ENCODE results near the gene PRDM7. TPM values are rescaled to one million over a fixed set of nuclear protein-coding genes. Genes with fewer than 3 reads are reported as not detected.
A peak's percentile ranks its signal among the peaks of the same experiment; 100 is the strongest.

PRDM7 gene
- total RNA-seq, 1 experiment from 2014 or later = not detected

DNA sequence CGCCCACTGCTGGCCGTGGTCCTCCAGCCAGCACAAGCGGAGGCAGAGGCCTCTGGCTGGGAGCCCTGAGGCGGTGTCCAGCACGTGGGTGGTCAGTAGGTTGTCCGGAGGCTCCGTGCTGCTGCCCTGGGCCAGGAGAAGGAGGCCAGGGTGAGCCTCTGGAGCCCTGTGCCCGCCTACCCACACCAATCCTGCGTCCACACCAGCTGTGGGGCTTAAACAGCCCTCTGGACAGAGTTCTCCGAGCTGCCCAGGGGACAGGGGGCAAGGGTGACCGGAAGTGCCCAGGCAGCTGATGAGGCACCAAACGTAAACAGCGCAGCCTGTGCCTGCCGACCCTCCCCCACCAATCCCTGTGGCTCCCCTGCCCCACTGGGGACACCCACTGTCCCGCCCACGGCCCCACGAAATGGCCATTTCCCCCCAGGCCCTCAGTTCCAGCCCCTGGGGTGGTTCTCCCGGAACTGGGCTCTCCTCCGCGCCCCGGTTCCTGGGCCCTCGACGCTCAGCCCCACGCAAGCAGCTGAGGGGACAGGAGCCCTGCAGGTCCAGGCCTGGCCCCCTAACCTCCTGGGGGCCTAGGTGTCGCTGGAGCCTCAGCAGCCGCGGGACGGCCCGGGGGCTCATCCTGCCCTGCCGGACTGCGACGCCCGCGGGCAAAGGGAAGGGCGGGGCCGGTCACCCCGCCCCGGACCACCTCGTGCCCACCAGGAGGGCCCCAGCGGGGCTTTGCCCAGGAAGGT is 30.0 kb downstream of the PRDM7 start:
- Mint-ChIP-seq H3K27me3 (ENCODE audit: insufficient read depth, unreplicated experiment) (no peaks in the 10 kb centered on the region), H3K4me1 (ENCODE audit: insufficient read depth, unreplicated experiment) (peaks cover 11% of the 10 kb centered on the region), H3K36me3 (ENCODE audit: insufficient read depth, unreplicated experiment) (peaks cover 16% of the 10 kb centered on the region), H3K4me3 (ENCODE audit: unreplicated experiment) (no peak overlapping the region), H3K9me3 (ENCODE audit: unreplicated experiment) (no peaks in the 10 kb centered on the region), H3K27ac (ENCODE audit: low read depth, unreplicated experiment) (no peak overlapping the region)
- ChIA-PET POLR2A (no interaction called here), CTCF (no interaction called here)
- BruUV-seq (replicated peaks) = no TSS peak
- TF ChIP-seq, protein P1, sequence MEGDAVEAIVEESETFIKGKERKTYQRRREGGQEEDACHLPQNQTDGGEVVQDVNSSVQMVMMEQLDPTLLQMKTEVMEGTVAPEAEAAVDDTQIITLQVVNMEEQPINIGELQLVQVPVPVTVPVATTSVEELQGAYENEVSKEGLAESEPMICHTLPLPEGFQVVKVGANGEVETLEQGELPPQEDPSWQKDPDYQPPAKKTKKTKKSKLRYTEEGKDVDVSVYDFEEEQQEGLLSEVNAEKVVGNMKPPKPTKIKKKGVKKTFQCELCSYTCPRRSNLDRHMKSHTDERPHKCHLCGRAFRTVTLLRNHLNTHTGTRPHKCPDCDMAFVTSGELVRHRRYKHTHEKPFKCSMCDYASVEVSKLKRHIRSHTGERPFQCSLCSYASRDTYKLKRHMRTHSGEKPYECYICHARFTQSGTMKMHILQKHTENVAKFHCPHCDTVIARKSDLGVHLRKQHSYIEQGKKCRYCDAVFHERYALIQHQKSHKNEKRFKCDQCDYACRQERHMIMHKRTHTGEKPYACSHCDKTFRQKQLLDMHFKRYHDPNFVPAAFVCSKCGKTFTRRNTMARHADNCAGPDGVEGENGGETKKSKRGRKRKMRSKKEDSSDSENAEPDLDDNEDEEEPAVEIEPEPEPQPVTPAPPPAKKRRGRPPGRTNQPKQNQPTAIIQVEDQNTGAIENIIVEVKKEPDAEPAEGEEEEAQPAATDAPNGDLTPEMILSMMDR (IDR thresholded peaks at IDR 0.05; ENCODE audit: unreplicated experiment) = no peak
- DNase-seq (ENCODE audit: unreplicated experiment) = peak; percentile 27
- intact Hi-C loops (cut with micrococcal nuclease) = no loop called here

GRCh38 chr16:90046122-90046970 is 30.8 kb downstream of the PRDM7 start:
- ChIA-PET POLR2A (interaction anchor here (3.2 kb wide), 1 partner anchor 24 kb away, joined by 25 read pairs; no protein-coding TSS in a partner anchor), CTCF (no interaction called here)
- TF ChIP-seq, protein P1 (IDR thresholded peaks at IDR 0.05; ENCODE audit: unreplicated experiment) = no peak
- Mint-ChIP-seq H3K4me1 (ENCODE audit: insufficient read depth, unreplicated experiment) (peaks cover 11% of the 10 kb centered on the region), H3K27ac (ENCODE audit: low read depth, unreplicated experiment) (no peak overlapping the region), H3K9me3 (ENCODE audit: unreplicated experiment) (no peaks in the 10 kb centered on the region), H3K4me3 (ENCODE audit: unreplicated experiment) (no peak overlapping the region), H3K27me3 (ENCODE audit: insufficient read depth, unreplicated experiment) (no peaks in the 10 kb centered on the region), H3K36me3 (ENCODE audit: insufficient read depth, unreplicated experiment) (peaks cover 19% of the 10 kb centered on the region)
- intact Hi-C loops (cut with micrococcal nuclease) = no loop called here
- DNase-seq (ENCODE audit: unreplicated experiment) = no peak
- BruUV-seq (replicated peaks) = no TSS peak

- H3K4me1 Mint-ChIP-seq (ENCODE audit: insufficient read depth, unreplicated experiment) = peaks cover 11% of the 10 kb centered on the region
- TSS peak; percentile 31 for BruUV-seq (replicated peaks)
- no peak overlapping the region for H3K4me3 Mint-ChIP-seq (ENCODE audit: unreplicated experiment)
- DNase-seq (ENCODE audit: unreplicated experiment) = peak; percentile 88
- TF ChIP-seq, protein P1 (IDR thresholded peaks at IDR 0.05; ENCODE audit: unreplicated experiment) = no peak
- ChIA-PET CTCF (interaction anchor here (0.6 to 1.2 kb wide), 6 partner anchors 10 to 403 kb away, joined by 3 to 4 read pairs (median 4); no protein-coding TSS in a partner anchor), POLR2A (interaction anchor here (1.0 to 3.2 kb wide), 5 partner anchors 11 to 33 kb away, joined by 4 to 25 read pairs (median 6); partner anchors contain the start of gene PRDM7)
- H3K36me3 Mint-ChIP-seq (ENCODE audit: insufficient read depth, unreplicated experiment) = peaks cover 27% of the 10 kb centered on the region
- H3K27me3 Mint-ChIP-seq (ENCODE audit: insufficient read depth, unreplicated experiment) = no peaks in the 10 kb centered on the region
- H3K27ac Mint-ChIP-seq (ENCODE audit: low read depth, unreplicated experiment) = peak overlapping the region; percentile 54
- intact Hi-C loops (cut with micrococcal nuclease) = no loop called here
- H3K9me3 Mint-ChIP-seq (ENCODE audit: unreplicated experiment) = no peaks in the 10 kb centered on the region
Measured at GRCh38 chr16:90044111-90044551, 33.0 kb downstream of the PRDM7 start.

- H3K27ac Mint-ChIP-seq (ENCODE audit: low read depth, unreplicated experiment) = peak overlapping the region; percentile 54
- no peaks in the 10 kb centered on the region for H3K27me3 Mint-ChIP-seq (ENCODE audit: insufficient read depth, unreplicated experiment)
- BruUV-seq (replicated peaks) = no TSS peak
- no peaks in the 10 kb centered on the region for H3K9me3 Mint-ChIP-seq (ENCODE audit: unreplicated experiment)
- H3K4me3 Mint-ChIP-seq (ENCODE audit: unreplicated experiment) = no peak overlapping the region
- intact Hi-C loops (cut with micrococcal nuclease) = no loop called here
- TF ChIP-seq, protein P1 (IDR thresholded peaks at IDR 0.05; ENCODE audit: unreplicated experiment) = no peak
- ChIA-PET POLR2A (interaction anchor here (0.6 to 3.2 kb wide), 8 partner anchors 10 to 171 kb away, joined by 3 to 25 read pairs (median 4); partner anchors contain the start of gene TUBB3), CTCF (interaction anchor here (0.6 to 1.2 kb wide), 5 partner anchors 10 to 402 kb away, joined by 3 to 4 read pairs (median 3); no protein-coding TSS in a partner anchor)
- peaks cover 11% of the 10 kb centered on the region for H3K4me1 Mint-ChIP-seq (ENCODE audit: insufficient read depth, unreplicated experiment)
- DNase-seq (ENCODE audit: unreplicated experiment) = no peak
- H3K36me3 Mint-ChIP-seq (ENCODE audit: insufficient read depth, unreplicated experiment) = peaks cover 33% of the 10 kb centered on the region
Measured at GRCh38 chr16:90043526-90043925, 33.6 kb downstream of the PRDM7 start.
